D721Med (cell line): ENCODE measurements around the gene ASB2.

Experiments used
- DNase-seq: peaks from one replicate; pipeline ENCODE4 v3.0.0; 2011; ENCODE audit warnings: low spot score; ENCODE audit not compliant: insufficient read length
- FAIRE-seq: peaks from 2 replicates; lab custom pipeline; 2011; peaks lifted over from hg19 to GRCh38; lab: Jason Lieb, UNC
- CTCF ChIP-seq: IDR thresholded peaks from 2 replicates; pipeline ENCODE4 v1.5.1; 2012; ENCODE audit warnings: mild to moderate bottlenecking, control low read depth; ENCODE audit not compliant: insufficient read depth; ENCODE audit errors: missing control alignments

The ASB2 gene

DNA sequence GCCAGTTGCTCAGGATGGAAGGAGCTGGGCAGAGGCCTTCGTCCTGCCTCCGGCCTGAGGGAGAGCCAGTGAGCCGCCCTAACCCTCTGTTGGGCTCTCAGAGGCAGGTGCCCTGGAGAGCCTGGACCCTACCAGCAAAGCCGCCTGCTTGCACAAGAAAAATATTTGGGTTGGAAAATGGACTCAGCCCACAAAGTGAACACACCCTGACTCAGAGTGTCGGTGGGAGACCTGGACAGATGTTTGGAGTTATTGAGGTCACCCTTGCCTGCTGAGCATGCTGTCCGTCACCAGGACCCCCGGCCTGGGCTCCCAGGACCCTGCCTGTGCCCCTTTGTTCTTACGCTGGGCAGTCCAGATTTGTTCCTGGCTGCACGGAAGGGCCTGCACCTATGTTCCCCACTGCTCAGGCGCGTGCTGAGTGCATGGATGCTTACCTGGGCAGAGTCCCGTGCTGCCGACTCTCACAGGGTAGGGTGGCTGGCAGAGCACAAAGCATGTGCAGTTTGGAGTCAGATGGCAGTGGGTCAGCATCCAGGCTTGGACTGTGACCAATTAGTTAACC is 26.8 kb downstream of the ASB2 start:
- no peak for DNase-seq
- TF ChIP-seq CTCF = no peak
- no peak for FAIRE-seq

GRCh38 chr14:93947282-93947681 is 29.1 kb downstream of the ASB2 start:
- FAIRE-seq = no peak
- no peak for DNase-seq
- TF ChIP-seq CTCF = no peak

DNA sequence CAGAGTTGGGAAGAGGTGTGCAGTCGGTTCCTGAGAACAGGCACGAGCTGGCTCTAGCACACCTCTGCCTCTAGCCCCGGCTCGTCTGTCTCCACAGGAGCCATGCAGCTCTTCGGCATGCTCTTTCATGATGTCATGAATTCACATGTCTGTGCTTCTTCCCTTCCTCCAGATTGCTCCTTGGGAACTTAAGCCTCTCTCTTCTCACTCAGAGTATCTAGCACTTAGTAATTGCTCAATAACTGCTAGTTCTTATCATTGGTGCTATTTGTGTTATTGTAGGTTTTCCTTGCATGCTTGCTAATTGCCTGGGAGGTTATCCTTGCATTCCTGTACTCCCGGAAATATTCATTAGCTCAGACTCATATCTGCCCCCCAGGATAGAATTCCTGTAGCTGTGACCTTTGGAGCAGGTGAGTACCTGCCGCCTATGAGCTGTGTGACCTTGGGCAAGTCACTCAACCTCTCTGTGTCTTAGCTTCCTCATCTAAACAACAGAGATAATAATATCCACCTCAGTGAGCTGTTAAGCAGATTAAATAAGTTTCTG is 29.8 kb downstream of the ASB2 start:
- TF ChIP-seq CTCF = no peak
- no peak for DNase-seq
- no peak for FAIRE-seq

- TF ChIP-seq CTCF = no peak
- no peak for FAIRE-seq
- DNase-seq = no peak
These were observed 30.3 kb downstream of the ASB2 start for GRCh38 chr14:93946104-93946503.

DNA sequence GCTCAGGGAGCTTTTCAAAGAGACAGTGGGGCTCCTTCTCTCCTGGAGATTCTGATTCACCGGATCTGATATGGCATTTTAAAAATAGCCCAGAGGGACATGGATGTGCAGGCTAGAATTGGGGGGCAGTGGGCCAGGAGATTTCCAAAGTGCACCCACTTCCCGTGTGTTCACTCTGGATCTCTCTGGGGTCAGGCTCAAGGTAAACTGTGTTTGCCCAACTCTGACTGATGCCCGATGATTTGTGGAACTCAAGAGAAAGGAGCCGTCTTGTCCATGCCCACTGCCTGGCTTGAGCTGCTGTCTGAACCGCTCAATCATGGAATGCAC is 31.3 kb downstream of the ASB2 start:
- no peak for FAIRE-seq
- DNase-seq = no peak
- no peak for TF ChIP-seq CTCF

DNA sequence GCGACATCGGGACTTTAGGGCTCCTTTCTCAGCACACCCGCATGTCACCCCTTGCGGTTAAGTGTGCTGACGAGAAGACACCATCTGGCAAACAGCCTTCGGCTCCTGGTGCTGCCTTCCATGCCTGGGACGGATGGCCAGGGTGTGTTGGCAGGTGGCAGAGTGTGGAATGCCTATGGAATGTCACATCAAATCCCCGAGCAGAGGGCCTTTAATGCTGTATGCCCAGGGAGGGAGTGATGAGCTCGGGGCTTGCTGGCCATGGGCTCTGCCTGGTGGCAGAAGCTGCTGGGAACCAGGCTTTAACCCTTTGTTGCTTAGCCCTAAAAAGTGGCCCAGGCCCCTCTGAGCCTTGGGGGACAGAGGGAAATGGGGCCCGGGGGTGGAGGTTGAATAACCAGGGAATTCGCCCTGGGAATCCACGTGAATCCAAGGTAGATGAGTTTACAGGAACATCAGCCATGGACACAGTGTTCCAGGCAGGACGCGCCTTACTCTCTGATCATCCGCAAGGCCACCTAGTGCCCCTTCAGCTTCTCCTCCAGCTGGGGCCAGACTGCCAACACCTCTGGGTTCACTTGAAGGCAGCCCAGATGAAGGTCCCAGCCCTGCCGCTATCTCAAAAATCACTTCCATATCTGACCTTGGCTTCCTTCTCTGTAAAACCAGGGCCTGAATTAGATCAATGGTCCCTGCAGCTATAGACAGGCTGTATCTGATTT is 31.9 kb downstream of the ASB2 start:
- TF ChIP-seq CTCF = no peak
- FAIRE-seq (no peak), DNase-seq (no peak)

GRCh38 chr14:93943930-93944329 is 32.4 kb downstream of the ASB2 start:
- FAIRE-seq (no peak), DNase-seq (no peak)
- TF ChIP-seq CTCF = no peak
